ENCODE measurements around the gene AMIGO2.
A peak's percentile ranks its signal among the peaks of the same experiment; 100 is the strongest.
"Not testable (repeated sequence)": the region's sequence is repeated elsewhere in the genome, so short reads cannot be mapped to it uniquely, and the experiment has no call there.

Gene AMIGO2

DNA sequence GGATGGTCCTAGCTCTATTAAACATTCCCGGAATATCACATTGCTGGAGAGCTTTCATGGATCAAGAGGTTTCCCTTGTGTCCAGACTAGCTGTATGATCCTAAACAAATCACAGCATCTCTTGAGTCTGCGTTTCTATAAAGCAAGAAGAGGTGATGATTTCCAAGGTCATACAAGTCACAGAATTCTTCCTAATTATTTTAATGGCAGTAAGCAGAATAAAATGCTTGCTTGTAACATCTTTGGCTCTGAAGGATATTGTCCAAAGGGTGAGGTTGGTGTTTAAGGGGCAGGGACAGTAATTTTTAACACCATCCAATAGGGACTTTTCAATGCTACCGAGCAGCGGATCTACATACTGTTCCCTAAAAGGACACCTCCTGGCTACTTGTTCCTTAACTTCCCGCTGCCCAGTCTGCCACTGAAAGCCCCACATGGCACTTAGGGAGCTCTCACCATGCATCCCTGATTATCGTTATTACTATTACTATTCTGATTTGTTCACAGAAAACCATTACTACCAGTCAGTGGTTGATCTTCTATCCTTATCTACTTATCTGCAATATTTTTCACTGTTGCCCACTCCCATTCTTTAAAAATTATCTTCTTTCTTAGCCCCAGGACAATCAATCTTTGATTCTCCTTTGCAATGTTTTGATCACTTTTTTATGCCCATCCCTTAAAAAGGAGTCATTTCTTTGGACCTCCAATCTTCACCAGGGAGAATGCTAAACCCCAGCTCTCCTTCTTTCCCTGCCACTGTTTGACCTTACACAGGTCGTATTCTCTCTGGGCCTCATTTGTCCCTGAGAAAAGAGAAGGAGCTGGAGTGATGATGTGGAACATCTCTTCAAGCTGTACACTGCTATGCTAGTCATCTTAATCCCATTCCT lies 4.3 kb downstream of the AMIGO2 start:
- no peak for DNase-seq

DNA sequence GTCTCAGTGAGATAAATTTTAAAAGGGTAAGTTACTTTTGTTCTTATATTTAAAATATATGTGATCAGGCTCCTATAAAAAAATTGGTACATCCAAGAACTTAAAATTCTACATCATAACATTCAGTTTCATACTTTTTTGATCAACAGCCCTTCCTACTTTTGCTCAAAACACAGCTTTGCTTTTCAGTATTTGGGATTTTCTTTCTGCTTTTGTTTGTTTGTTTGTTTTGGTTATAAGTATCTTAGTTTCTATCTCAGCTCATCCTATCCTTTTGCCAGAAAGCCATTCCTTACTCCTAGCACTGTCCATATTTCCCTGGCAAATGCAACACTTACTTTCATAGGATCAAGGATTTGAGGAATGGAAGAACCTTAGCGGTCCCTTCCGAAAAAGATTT lies 5.0 kb downstream of the AMIGO2 start:
- no peak for DNase-seq

DNA sequence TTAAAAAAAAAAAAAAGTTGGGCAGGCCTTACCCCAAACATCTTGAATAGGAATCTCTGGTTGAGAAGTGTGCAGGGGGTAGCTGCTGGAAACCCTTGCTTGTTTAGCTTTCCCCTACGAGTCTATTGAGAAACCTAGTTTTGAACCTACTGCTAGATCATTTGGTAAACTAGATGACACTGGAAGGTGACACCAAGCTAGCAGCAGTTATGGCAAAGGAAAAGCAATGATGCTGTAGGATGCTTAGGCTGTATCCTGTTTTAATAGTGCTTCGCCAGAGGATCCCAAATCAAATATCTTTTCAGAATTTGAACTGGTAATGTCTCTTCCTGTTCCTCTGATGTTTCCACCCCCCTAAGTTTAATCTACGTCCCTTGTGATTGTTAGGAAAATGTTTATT lies 5.8 kb downstream of the AMIGO2 start:
- no peak for DNase-seq

DNA sequence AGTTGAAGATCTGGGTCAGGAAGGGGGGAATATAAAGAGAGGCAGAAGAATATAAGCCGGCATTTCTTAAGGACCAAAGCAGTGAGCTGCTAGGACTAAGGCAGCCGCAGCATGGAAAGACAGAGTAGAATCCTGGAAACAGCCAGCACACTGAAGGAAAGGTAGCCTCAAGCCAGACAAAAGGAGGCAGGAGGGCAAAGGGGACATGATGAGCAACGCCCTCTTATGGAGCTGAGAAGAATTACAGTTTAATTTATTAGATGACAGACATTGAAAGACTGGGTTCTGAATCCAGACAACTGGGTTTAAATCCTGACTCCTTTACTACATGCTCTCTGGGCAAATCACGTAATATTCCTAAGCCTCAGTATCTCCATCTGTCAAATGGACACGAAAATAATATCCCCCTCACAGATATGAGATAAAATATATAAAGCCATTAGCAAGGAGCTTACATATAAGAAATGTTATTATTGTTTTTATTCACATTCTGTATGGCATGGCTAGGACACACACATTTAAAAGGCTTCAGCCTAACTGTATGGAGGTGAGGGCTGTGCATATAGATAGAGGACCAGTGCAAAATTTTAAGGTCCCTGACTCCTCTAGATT lies 8.4 kb downstream of the AMIGO2 start:
- DNase-seq = no peak

DNA sequence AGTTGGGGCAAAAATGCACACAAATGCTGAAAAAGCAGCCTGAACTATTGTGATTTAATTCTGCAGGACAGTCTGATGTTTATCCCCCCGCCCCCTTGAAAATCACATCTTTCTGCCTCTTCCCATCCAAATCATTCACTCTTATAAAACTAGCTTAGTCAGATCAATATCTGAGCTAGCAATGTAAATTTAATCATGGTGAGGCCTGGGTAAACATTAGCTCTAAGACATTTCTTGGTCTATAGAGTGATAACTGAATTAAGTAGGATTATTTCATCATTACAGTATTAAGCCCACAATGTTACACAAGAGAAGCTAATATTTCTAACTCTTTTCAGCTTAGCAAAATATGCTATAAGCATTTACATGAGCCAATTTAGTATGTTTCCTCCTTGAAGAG lies 9.4 kb downstream of the AMIGO2 start:
- DNase-seq = no peak

DNA sequence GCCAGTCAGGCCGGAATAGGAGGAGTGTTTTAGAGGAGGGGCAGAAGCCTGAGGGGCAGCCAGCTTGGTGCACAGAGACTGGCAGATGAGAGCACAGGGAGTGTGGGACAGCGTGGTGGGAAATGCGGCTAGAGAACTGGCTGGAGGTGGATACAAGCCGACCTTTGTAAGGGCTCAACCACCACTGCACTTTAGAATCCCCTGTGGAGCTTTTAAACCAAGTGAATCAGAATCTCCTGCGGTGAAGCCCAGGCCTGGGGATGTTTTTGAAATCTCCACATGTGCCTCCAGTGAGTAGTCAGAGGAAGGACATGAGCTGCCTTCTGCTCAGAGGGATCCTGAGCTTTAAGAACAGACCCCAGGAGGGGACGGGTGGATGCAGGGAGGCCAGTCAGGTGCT lies 11.2 kb downstream of the AMIGO2 start:
- DNase-seq = no peak

DNA sequence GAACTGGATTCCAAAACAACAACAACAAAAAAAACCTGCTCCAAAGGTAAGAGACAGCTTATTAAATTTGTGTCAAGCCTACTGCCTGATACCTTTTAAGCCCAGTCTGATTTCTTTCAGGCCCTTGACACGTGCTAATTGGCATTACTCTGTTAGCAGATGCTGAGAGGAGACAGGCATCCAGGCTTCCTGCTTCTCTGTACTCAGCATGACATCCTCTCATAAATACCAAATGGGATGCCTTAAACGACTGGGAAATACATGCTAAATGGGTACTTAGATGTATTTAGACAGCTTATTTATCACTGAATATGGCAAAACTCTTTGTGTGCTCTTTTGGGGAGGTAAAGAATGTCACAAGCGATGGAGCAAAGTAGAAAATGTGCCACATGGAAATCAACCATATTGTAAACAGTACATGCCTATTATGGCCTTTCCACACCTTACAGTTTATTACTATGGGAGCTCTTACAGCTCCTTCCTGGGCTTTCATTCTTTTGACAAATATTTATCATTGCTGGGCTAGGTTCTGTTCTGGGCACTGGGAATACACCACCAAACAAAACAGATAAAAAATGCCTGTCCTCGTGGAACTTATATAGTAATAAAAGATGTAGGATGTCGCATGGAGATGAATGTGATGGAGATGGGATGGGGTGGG lies 11.9 kb downstream of the AMIGO2 start:
- no peak for DNase-seq

DNA sequence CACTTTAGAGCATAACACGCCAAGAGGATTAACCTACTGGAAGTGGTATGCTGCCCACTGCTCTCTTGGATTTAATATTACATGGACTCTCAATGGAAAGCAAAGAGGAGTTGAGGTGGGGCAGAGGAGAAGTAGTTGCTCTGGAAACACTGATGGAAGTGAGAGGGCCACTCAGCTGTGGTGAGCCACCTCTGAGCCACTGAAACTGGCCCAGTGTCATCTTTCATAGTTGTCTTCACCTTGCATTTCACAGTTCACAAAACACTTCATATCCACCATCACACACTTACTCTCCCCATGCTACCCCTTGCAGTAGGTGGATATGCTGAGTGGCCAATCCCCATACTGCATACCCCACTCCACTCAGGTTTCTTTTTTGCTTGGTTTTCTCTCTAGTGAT lies 12.6 kb downstream of the AMIGO2 start:
- no peak for DNase-seq

DNA sequence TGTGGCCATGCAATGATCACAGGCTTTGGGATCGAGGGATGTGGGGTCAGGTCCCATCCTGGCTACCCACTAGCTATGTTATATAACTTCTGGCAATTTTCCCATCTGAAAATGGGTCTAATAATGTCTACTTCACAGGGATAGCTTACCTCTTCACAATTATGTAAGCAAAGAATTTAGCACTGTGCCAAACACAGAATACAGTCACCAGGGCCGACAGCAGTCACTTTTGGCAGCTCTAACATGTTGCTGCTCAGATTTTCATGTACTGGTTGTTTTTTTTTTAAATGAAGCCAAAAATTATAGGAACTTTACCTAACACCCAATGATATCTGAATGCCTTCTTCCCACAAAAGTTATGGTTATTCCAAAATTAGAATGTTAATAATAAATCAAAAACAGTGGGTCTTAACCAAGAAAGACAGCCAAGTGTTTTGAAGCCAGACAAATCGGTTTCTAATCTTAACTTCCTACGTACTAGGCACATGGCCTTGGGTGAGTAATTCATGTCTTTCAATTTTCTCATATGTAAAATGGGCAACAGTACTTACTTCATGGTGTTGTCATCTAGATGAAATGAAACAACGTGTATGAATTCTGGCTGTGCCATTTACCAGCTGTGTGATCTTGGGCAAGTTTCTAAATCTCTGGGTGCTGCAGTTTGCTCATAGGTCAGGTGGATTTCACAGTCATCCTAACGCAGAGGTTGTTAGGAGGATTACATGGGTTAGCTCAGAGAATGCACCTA lies 13.3 kb downstream of the AMIGO2 start:
- peak in 1 of 56 donors; percentile 4 for DNase-seq

DNA sequence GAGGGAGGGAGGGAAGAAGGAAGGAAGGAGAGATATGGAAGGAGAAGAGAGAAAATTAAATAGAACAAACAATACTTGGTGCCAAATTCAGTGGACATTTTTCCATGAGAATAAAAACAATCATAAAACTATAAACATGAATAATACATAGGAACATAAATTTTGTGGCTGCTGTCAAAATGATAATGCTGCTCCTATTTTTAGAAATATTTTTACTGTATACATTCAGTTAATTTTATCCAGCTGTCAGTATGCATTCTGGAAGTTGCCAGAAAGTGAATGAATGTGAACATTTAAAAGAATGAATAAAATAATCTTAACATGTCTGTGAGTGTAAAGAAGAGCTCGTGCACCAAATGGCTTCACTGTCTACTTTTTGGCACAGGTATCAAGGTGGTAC lies 14.2 kb downstream of the AMIGO2 start:
- DNase-seq = no peak

DNA sequence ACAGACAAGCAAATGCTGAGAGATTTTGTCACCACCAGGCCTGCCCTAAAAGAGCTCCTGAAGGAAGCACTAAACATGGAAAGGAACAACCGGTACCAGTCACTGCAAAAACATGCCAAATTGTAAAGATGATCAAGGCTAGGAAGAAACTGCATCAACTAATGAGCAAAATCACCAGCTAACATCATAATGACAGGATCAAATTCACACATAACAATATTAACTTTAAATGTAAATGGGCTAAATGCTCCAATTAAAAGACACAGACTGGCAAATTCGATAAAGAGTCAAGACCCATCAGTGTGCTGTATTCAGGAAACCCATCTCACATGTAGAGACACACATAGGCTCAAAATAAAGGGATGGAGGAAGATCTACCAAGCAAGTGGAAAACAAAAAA lies 21.1 kb downstream of the AMIGO2 start:
- DNase-seq = not testable (repeated sequence)

DNA sequence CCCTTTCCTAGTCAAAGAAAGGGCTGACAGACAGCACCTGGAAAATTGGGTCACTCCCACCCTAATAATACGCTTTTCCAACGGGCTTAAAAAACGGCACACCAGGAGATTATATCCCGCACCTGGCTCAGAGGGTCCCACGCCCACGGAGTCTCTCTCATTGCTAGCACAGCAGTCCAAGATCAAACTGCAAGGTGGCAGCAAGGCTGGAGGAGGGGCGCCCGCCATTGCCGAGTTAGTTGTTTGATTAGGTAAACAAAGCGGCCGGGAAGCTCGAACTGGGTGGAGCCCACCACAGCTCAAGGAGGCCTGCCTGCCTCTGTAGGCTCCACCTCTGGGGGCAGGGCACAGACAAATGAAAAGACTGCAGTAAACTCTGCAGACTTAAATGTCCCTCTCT lies 22.8 kb downstream of the AMIGO2 start:
- DNase-seq = not testable (repeated sequence)

DNA sequence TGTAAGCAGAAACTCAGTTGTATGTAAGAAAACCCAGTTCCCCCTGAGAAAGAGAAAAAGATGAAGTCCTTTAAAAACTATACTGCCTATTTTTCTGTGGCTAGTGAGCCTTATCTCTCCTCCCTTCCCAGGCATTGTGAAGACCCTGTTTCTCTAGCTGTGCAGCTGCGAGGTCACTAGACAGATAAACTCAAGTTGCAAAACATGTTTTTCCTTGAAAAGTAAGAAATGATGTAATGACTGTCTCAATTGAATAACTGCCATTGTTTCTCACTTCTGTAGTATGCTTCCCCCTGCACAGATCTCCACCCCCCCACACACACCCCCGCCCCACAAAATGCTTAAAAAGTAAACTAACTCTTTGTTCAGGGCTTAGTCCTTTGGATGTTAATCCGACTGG lies 23.9 kb downstream of the AMIGO2 start:
- not testable (repeated sequence) for DNase-seq

DNA sequence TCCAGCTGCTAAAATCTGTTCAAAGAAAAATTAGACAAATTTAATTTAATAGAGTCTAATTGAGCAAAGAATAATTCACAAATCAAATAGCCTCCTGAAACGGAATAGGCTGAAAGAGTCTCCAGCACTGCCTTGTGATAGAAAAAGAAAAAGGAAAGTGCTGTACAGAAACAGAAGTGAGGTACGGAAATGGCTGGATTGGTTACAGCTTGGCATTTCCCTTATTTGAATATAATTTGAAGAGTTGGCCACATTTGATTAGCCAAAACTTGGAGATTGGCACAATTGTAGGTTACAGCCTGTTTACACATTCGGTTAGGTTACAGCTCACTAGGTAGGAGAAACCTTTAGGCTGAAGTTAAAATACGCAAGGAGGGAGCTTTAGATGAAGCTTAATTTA lies 25.1 kb downstream of the AMIGO2 start:
- no peak for DNase-seq

DNA sequence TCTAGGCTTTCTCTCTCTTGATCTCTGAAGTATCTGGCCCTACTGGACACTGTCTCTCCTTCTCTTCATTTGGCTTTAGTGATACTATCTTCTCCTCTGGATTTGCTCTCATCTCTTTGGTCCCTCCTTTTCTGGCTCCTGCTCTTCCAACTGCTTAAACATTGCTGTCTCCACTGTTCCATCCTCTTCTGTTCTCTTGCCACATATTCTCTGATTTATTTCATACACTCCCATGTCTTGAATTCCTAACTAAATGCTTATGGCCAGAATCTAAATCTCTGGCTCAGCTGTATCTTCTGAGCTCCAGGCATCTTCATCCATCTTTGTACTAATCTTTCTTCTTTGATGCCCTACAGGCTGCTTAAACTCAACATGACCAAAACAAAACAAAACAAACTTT lies 25.8 kb downstream of the AMIGO2 start:
- no peak for DNase-seq

DNA sequence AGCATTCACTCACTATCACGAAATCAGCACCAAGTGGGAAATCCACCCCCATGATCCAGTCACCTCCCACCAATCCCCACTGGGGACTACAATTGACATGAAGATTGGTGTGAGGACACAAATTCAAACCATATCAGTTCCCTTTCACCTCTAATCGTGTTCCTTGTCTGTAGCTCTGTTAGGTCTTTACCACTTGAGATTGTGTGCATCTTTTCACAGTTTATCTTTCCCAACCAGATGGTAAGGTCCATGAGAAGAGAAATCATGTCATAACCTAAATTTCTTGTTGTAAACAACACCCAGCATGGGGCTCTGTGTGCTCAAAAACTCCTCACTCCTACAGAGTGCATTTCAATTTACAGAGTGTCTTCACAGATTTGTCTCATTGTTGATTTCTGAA lies 27.5 kb downstream of the AMIGO2 start:
- no peak for DNase-seq

DNA sequence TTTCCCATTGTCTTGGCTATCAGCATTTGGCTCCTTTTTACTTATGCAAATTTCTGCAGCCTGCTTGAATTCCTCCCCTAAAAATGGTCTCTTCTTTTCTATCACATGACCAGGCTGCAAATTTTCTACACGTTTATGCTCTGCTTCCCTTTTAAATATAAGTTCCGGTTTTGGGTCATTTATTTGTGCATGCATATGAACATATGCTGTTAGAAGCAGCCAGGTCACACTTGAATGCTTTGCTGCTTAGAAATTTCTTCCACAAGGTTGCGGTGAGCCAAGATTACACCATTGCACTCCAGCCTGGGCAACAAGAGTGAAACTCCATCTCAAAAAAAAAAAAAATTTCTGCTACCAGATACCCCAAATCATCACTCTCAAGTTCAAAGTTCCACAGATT lies 28.5 kb downstream of the AMIGO2 start:
- not testable (repeated sequence) for DNase-seq

DNA sequence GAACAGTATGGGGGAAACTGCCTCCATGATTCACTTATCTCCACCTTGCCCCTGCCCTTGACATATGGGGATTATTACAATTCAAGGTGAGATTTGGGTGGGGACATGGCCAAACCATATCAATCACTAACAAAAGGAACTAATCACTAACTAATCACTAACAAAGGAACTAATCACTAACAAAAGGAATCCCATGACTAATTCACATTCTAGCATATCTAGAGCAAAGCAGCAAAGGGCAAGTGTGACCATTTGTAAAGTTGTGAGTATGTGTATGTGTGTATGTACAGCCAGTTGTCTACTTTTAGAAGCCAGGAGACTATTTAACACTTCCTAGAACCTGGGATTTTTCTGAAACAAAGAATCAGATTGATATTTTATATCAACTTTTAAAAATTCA lies 31.2 kb downstream of the AMIGO2 start:
- DNase-seq = no peak

DNA sequence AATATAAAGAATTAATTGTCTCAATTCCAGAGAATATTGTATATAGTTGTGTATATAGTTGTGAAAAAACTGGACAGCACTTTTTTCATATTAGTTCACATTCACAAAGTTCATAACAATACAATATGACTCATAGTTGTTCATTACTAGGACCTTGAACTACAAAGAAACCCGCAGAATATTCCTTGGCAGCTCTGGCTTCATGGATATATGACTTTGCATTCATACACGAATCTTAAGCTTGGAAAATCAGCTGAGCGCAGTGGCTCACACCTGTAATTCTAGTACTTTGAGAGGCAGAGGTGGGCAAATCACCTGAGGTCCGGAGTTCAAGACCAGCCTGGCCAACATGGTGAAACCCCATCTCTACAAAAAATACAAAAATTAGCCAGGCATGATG lies 38.4 kb downstream of the AMIGO2 start:
- no peak for DNase-seq

DNA sequence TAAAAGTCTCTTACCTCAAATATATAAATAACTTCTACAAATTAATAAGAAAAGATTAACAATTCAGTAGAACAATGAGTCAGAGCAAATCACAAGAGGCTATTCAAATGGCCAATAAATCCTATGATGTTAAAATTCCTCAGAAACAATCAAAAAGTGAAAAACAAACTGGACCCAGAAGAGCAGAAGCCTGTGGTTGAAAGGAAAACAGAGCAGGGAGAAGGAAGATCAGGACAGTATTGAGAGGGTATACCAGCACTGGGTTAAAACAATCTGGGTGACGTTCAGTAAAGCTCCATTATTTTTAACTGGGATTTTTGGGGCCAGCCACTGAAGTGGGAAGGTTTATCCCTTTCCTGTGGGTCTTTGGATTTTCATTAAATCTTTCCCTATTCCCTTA lies 40.0 kb downstream of the AMIGO2 start:
- DNase-seq = no peak

DNA sequence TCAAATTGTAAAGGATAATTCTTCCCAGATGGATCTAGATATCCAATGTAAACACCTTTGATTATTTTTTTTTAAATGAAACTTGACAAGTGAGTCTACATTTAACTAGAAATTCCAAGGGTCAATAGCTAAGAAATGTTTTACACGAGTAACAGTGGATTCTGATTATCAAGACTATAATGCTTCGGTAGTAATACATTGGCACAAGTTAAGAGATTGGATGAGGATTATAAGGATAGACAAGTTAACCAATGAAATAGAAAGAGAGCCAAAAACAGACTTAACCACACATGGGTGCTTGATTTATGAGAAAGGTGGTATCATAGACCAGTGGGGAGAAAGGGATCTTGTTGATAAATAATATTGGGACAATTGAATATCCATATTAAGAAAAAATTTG lies 40.7 kb downstream of the AMIGO2 start:
- DNase-seq = no peak

DNA sequence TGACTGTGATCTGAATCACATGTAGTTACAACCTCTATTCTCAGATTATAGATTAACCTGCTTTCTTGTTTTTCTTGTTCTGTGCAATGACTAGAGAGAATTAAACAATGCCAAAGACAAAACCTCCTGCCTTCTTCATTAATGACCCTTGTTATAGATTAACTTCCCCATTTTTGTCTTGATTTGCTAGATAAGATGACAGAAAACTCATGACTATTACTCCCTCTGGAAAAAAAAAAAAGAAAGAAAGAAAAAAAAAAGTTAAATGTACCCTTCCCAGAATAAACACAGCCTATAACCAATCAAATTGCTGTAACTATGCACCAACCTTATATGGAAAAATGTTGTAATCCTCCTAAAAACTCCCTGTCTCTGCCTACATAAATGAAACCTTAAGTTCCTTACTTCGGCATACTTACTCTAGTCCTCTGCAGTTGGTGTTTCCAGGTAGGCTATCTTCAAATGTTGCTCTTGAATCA lies 41.5 kb downstream of the AMIGO2 start:
- no peak for DNase-seq

Measured in amygdala (tissue), 56 donors.